GM10266 (cell line): ENCODE measurements around the gene LRP1B.
A peak's percentile ranks its signal among the peaks of the same experiment; 100 is the strongest.

Source experiments
- DNase-seq: peaks from one replicate; pipeline ENCODE4 v3.0.0; 2012; ENCODE audit errors: extremely low spot score
- CTCF ChIP-seq: IDR thresholded peaks from 2 replicates; pipeline ENCODE4 v1.5.1; 2012; ENCODE audit warnings: mild to moderate bottlenecking, low read depth; ENCODE audit not compliant: control insufficient read depth, insufficient read depth; ENCODE audit errors: missing control alignments

LRP1B gene

GRCh38 chr2:140593132-140593531 is 1537.7 kb downstream of the LRP1B start:
- no peak for DNase-seq
- no peak for TF ChIP-seq CTCF

- DNase-seq: no peak
- no peak for TF ChIP-seq CTCF
These were observed 1541.1 kb downstream of the LRP1B start for GRCh38 chr2:140589696-140590095.

- DNase-seq: no peak
- TF ChIP-seq CTCF: no peak
These were observed 1541.5 kb downstream of the LRP1B start for GRCh38 chr2:140589273-140589672.

- DNase-seq: peak; percentile 33
These were observed 1544.4 kb downstream of the LRP1B start for GRCh38 chr2:140586379-140586778.

GRCh38 chr2:140585016-140585415 is 1545.8 kb downstream of the LRP1B start:
- no peak for DNase-seq
- no peak for TF ChIP-seq CTCF

More at GRCh38 chr2:140586379-140586778, 1544.4 kb downstream of the LRP1B start:
- TF ChIP-seq CTCF: peak; percentile 62

- no peak for TF ChIP-seq CTCF
These were observed 1546.3 kb downstream of the LRP1B start for GRCh38 chr2:140584471-140584870.

GRCh38 chr2:140580532-140581151 is 1550.2 kb downstream of the LRP1B start:
- TF ChIP-seq CTCF: no peak
- DNase-seq: no peak

More at GRCh38 chr2:140584471-140584870, 1546.3 kb downstream of the LRP1B start:
- no peak for DNase-seq
